WERI-Rb-1 (cell line): ENCODE data around the gene NACC2.

Experiments
- DNase-seq: peaks from one replicate; pipeline ENCODE4 v3.0.0-alpha.2; 2020
- H3K27ac ChIP-seq: fragments of 250-450 bp; sonication (Bioruptor Pico); 2 replicates; pipeline ENCODE4 v1.5.1; 2020; ENCODE audit warnings: mild to moderate bottlenecking, moderate library complexity
- H3K27me3 ChIP-seq: fragments of 250-450 bp; sonication (Bioruptor Pico); 2 replicates; pipeline ENCODE4 v1.5.1; 2021; ENCODE audit warnings: mild to moderate bottlenecking, low read depth, moderate library complexity; ENCODE audit not compliant: insufficient read depth, severe bottlenecking
- H3K36me3 ChIP-seq: fragments of 250-450 bp; sonication (Bioruptor Pico); 2 replicates; pipeline ENCODE4 v1.5.1; 2020; ENCODE audit warnings: mild to moderate bottlenecking, moderate library complexity
- H3K4me3 ChIP-seq: 2 replicates; pipeline ENCODE4 v1.5.1; 2011; ENCODE audit warnings: low read depth, mild to moderate bottlenecking, control low read depth, low read length
- H3K9me3 ChIP-seq: fragments of 250-450 bp; sonication (Bioruptor Pico); 2 replicates; pipeline ENCODE4 v1.5.1; 2021; ENCODE audit warnings: mild to moderate bottlenecking, moderate library complexity; ENCODE audit not compliant: severe bottlenecking
- TF ChIP-seq, protein P1 (sequence below): IDR thresholded peaks from 2 replicates; pipeline ENCODE4 v1.5.1; 2011; ENCODE audit warnings: low read depth, mild to moderate bottlenecking, control low read depth, inconsistent platforms, low read length

Gene NACC2

GRCh38 chr9:136015656-136016571 is 79.2 kb downstream of the NACC2 start:
- DNase-seq: no peak
- no peak overlapping the region for H3K4me3 ChIP-seq
- H3K9me3 ChIP-seq: no peaks in the 10 kb centered on the region
- TF ChIP-seq, protein P1, sequence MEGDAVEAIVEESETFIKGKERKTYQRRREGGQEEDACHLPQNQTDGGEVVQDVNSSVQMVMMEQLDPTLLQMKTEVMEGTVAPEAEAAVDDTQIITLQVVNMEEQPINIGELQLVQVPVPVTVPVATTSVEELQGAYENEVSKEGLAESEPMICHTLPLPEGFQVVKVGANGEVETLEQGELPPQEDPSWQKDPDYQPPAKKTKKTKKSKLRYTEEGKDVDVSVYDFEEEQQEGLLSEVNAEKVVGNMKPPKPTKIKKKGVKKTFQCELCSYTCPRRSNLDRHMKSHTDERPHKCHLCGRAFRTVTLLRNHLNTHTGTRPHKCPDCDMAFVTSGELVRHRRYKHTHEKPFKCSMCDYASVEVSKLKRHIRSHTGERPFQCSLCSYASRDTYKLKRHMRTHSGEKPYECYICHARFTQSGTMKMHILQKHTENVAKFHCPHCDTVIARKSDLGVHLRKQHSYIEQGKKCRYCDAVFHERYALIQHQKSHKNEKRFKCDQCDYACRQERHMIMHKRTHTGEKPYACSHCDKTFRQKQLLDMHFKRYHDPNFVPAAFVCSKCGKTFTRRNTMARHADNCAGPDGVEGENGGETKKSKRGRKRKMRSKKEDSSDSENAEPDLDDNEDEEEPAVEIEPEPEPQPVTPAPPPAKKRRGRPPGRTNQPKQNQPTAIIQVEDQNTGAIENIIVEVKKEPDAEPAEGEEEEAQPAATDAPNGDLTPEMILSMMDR: no peak
- H3K27ac ChIP-seq: no peak overlapping the region
- no peaks in the 10 kb centered on the region for H3K27me3 ChIP-seq
- H3K36me3 ChIP-seq: no peaks in the 10 kb centered on the region

DNA sequence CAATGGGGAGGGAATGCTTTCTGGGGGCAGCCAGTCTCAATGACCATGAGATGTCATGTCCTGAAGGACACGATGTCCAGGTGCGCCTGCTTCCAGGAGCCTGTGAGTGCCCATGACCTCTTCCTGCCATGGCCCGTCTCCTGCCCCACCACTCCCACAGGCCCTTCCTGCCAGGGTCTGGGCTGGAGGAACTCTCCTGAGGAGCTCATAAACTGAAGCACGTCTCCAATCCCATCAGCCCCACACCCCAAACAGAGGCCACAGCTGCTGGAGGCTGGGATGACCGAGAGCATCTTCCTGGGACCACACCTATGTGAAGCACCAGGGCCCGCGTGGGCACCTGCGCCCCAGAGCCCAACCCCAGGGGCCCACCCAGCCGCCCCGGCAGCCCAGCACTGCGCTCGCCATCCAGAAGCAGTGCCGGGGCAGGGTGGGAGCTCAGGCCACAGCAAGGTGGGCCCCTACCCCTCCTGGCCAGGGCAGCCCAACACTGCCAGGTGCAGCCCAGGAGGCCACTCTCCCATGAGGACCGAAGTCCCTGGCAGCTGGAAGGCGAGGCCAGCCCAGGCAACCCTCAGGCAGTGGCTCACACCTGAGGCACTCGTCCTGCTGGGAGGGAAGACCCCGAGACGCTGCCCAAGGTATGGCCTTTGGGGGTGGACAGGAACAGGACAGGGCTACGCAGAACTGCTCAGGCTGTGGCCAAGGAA is 80.0 kb downstream of the NACC2 start:
- TF ChIP-seq, protein P1: no peak
- no peak overlapping the region for H3K4me3 ChIP-seq

DNA sequence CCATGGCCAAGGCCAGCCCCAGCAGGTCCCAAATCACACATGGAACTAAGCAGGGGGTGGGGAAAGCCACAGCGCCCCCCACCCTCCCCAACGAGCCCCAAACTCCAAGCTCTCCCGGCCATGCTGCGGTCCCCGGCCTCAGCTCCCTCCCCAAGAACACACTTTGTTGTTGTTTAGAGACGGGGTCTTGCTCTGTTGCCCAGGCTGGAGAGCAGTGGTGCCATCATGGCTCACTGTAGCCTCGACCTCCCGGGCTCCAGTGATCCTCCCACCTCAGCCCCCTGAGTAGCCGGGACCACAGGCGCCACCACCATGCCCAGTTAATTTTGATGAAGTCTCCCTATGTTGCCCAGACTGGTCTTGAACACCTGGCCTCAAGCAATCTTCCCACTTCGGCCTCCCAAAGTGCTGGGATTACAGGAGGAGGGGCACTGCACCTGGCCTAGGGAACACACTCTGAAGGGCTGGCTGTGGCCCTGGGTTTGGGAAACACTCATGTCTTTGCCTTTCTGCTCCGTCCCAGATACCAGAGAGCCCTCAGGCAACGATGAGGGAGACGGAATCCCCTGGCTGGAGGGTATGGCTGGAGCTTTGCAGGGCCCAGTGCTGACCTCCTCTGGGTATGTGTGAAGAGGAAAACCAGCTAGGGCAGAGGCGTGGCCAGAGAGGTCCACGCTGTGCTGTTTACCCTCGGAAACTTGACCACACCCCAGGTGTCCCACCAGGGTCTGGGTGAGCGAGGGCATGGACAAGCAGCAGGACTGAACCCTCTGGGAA is 80.8 kb downstream of the NACC2 start:
- no peak for DNase-seq
- no peak overlapping the region for H3K27ac ChIP-seq
- no peaks in the 10 kb centered on the region for H3K36me3 ChIP-seq
- H3K27me3 ChIP-seq: no peaks in the 10 kb centered on the region
- no peaks in the 10 kb centered on the region for H3K9me3 ChIP-seq
- TF ChIP-seq, protein P1: no peak
- H3K4me3 ChIP-seq: no peak overlapping the region

More for the DNA sequence above, 80.0 kb downstream of the NACC2 start:
- H3K27me3 ChIP-seq: no peaks in the 10 kb centered on the region
- no peaks in the 10 kb centered on the region for H3K36me3 ChIP-seq
- no peak for DNase-seq
- H3K9me3 ChIP-seq: no peaks in the 10 kb centered on the region
- H3K27ac ChIP-seq: no peak overlapping the region

- H3K27ac ChIP-seq: no peak overlapping the region
- TF ChIP-seq, protein P1: no peak
- no peaks in the 10 kb centered on the region for H3K27me3 ChIP-seq
- H3K4me3 ChIP-seq: no peak overlapping the region
- no peak for DNase-seq
- H3K9me3 ChIP-seq: no peaks in the 10 kb centered on the region
- H3K36me3 ChIP-seq: no peaks in the 10 kb centered on the region
Measured at GRCh38 chr9:136013524-136014034, 81.5 kb downstream of the NACC2 start.

GRCh38 chr9:136013116-136013515 is 82.0 kb downstream of the NACC2 start:
- Histone ChIP-seq H3K27ac (no peak overlapping the region), H3K36me3 (no peaks in the 10 kb centered on the region), H3K27me3 (no peaks in the 10 kb centered on the region), H3K4me3 (no peak overlapping the region), H3K9me3 (no peaks in the 10 kb centered on the region)
- TF ChIP-seq, protein P1: no peak
- no peak for DNase-seq
